ENCODE results near the gene SLC7A4. TPM values are rescaled to one million over a fixed set of nuclear protein-coding genes. Genes with fewer than 3 reads are reported as not detected.

Gene SLC7A4
- polyA plus RNA-seq, 1 of the 3 experiments (the other 2 are of a cell fraction): 0.02 TPM

GRCh38 chr22:21022507-21022906 lies 9.9 kb downstream of the SLC7A4 start (continued):
- TF ChIP-seq FOSL2 (IDR thresholded peaks at IDR 0.05; ENCODE audit: borderline replicate concordance, low read depth) (no peak), RXRA (IDR thresholded peaks at IDR 0.05; ENCODE audit: borderline replicate concordance, low read depth) (no peak), CHD2 (IDR thresholded peaks at IDR 0.05; ENCODE audit: low read length, partially characterized antibody) (no peak), EP300 (IDR thresholded peaks at IDR 0.05; ENCODE audit: borderline replicate concordance in 1 of 2, low read depth in 1 of 2, low read length in 1 of 2) (no peak)

- POLR2A ChIA-PET: interaction anchor here (1.2 kb wide), 1 partner anchor 25 kb away, joined by 3 read pairs; the partner anchor contains the start of gene LRRC74B
Measured at GRCh38 chr22:21020802-21021429, 11.4 kb downstream of the SLC7A4 start.

GRCh38 chr22:21018314-21018713 lies 14.0 kb downstream of the SLC7A4 start:
- 91% methylated on average over 4 of the region's 4 CpGs for WGBS (ENCODE audit: low lambda C conversion rate)
- ChIA-PET CTCF (no interaction called here), POLR2A (no interaction called here)
- Histone ChIP-seq H3K4me2 (no peak overlapping the region), H3K79me2 (ENCODE audit: insufficient read depth) (peaks cover 6% of the 10 kb centered on the region; the same call in 1 of the 2 replicates), H3K4me1 (ENCODE audit: control insufficient read depth in 1 of 2, insufficient read depth in 2 of 2, low read depth in 1 of 2, low read length in 1 of 2) (peaks cover 15 to 45% of the 10 kb centered on the region in 2 experiments; a peak in 3 of 4 replicates), H2AFZ (ENCODE audit: low read depth) (no peak overlapping the region), H4K20me1 (ENCODE audit: insufficient read depth) (no peaks in the 10 kb centered on the region), H3K9me3 (no peaks in the 10 kb centered on the region), H3F3A (replicated peaks; ENCODE audit: insufficient read depth) (peaks cover 5% of the 10 kb centered on the region), H3K36me3 (replicated peaks in 1 of 2; ENCODE audit: control insufficient read depth in 1 of 2, insufficient read depth in 2 of 2, low read length in 1 of 2) (no peaks in the 10 kb centered on the region), H3K27me3 (ENCODE audit: insufficient read depth) (no peaks in the 10 kb centered on the region), H3K4me3 (ENCODE audit: low read depth in 2 of 2, low read length in 1 of 2) (no peak overlapping the region), H3K9ac (no peak overlapping the region), H3K27ac (ENCODE audit: low read depth in 2 of 2, low read length in 1 of 2) (no peak overlapping the region), H3K9me2 (no peaks in the 10 kb centered on the region)
- TF ChIP-seq FOXM1 (IDR thresholded peaks at IDR 0.05; ENCODE audit: low read depth): no peak
- TF ChIP-seq USF1 (IDR thresholded peaks at IDR 0.05; ENCODE audit: borderline replicate concordance, low read depth): no peak
- no peak for TF ChIP-seq TAF1 (IDR thresholded peaks at IDR 0.05; ENCODE audit: borderline replicate concordance, low read depth, low read length)
- no peak for TF ChIP-seq REST (IDR thresholded peaks at IDR 0.05; ENCODE audit: low read depth, low read length)
- TF ChIP-seq FOXJ3 (CRISPR knock-in tag; IDR thresholded peaks at IDR 0.05): no peak
- no peak for TF ChIP-seq RXRA (IDR thresholded peaks at IDR 0.05; ENCODE audit: borderline replicate concordance, low read depth)
- no peak for DNase-seq

More at GRCh38 chr22:21020802-21021429, 11.4 kb downstream of the SLC7A4 start:
- WGBS (ENCODE audit: low lambda C conversion rate): 69% methylated on average over 7 of the region's 7 CpGs
- Histone ChIP-seq H3K79me2 (ENCODE audit: insufficient read depth) (no peaks in the 10 kb centered on the region), H3K27me3 (ENCODE audit: insufficient read depth) (no peaks in the 10 kb centered on the region), H4K20me1 (ENCODE audit: insufficient read depth) (no peaks in the 10 kb centered on the region), H3K4me1 (ENCODE audit: control insufficient read depth in 1 of 2, insufficient read depth in 2 of 2, low read depth in 1 of 2, low read length in 1 of 2) (peaks cover 1 to 27% of the 10 kb centered on the region in 2 experiments; a peak in 1 of 4 replicates), H3K9ac (no peak overlapping the region), H3K4me3 (ENCODE audit: low read depth in 2 of 2, low read length in 1 of 2) (no peak overlapping the region), H3K9me2 (no peaks in the 10 kb centered on the region), H3K36me3 (replicated peaks in 1 of 2; ENCODE audit: control insufficient read depth in 1 of 2, insufficient read depth in 2 of 2, low read length in 1 of 2) (no peaks in the 10 kb centered on the region), H2AFZ (ENCODE audit: low read depth) (no peak overlapping the region), H3K27ac (ENCODE audit: low read depth in 2 of 2, low read length in 1 of 2) (no peak overlapping the region), H3F3A (replicated peaks; ENCODE audit: insufficient read depth) (no peaks in the 10 kb centered on the region), H3K4me2 (no peak overlapping the region), H3K9me3 (no peaks in the 10 kb centered on the region)
- DNase-seq: peak; percentile 71
- CTCF ChIA-PET: interaction anchor here (0.9 to 1.7 kb wide), 8 partner anchors 8 to 84 kb away, joined by 3 to 5 read pairs (median 4); partner anchors contain the start of gene SLC7A4
- TF ChIP-seq CTCF (IDR thresholded peaks at IDR 0.05): peak; percentile 52
- TF ChIP-seq RAD21 (IDR thresholded peaks at IDR 0.05; ENCODE audit: low read length): peak; percentile 56
- no peak for TF ChIP-seq POLR2AphosphoS5 (IDR thresholded peaks at IDR 0.05; ENCODE audit: low read depth, low read length)
- TF ChIP-seq ELF1 (IDR thresholded peaks at IDR 0.05): no peak

Measured in SK-N-SH (cell line).